ENCODE data around the gene ID3. TPM values are rescaled to one million over a fixed set of nuclear protein-coding genes. Genes with fewer than 3 reads are reported as not detected.
A peak's percentile ranks its signal among the peaks of the same experiment; 100 is the strongest.

Gene ID3
- total and polyA plus RNA-seq, 9 of the 15 experiments (the other 6 are each of a cell fraction or from before 2014, with no cell fraction given), result 6.8 to 59.8 (median 23.5) TPM

GRCh38 chr1:23596382-23597358, 37.4 kb upstream of the ID3 start (continued):
- TF ChIP-seq REST (IDR thresholded peaks at IDR 0.05; ENCODE audit: borderline replicate concordance), result peak; percentile 72; the same call in 1 of the 2 replicates
- peak; percentile 15; the same call in 1 of the 2 replicates for TF ChIP-seq REST (CRISPR knock-in tag; IDR thresholded peaks at IDR 0.05; ENCODE audit: low read depth)
- 0 out of 2 replicates have a peak, but pooled peaks have one; percentile 34 for TF ChIP-seq TCF15 (CRISPR knock-in tag; IDR thresholded peaks at IDR 0.05)
- peak; percentile 53; the same call in 1 of the 2 replicates for TF ChIP-seq ZNF518B (CRISPR knock-in tag; IDR thresholded peaks at IDR 0.05)
- no peak for TF ChIP-seq KDM2B (CRISPR knock-in tag; IDR thresholded peaks at IDR 0.05)
- peak; percentile 22 for TF ChIP-seq HDAC3 (IDR thresholded peaks at IDR 0.05; ENCODE audit: borderline replicate concordance, partially characterized antibody)
- peak; percentile 44; the same call in 1 of the 2 replicates for TF ChIP-seq SP1 (CRISPR knock-in tag; IDR thresholded peaks at IDR 0.05)
- TF ChIP-seq ZKSCAN8 (CRISPR knock-in tag; IDR thresholded peaks at IDR 0.05), result peak; percentile 85; the same call in 1 of the 2 replicates
- TF ChIP-seq ZNF436 (CRISPR knock-in tag; IDR thresholded peaks at IDR 0.05), result no peak
- peak; percentile 82; the same call in 1 of the 2 replicates for TF ChIP-seq TEAD2 (tag; IDR thresholded peaks at IDR 0.05)
- peak; percentile 93 for TF ChIP-seq SMAD3 (CRISPR knock-in tag; conservative IDR thresholded peaks at IDR 0.05)
- TF ChIP-seq ZNF197 (CRISPR knock-in tag; IDR thresholded peaks at IDR 0.05; ENCODE audit: low read depth), result peak; percentile 93
- 0 out of 2 replicates have a peak, but pooled peaks have one; percentile 48 for TF ChIP-seq E2F3 (CRISPR knock-in tag; IDR thresholded peaks at IDR 0.05)
- no peak for TF ChIP-seq ZNF217 (CRISPR knock-in tag; IDR thresholded peaks at IDR 0.05)
